ENCODE results near the gene CUX1.

The CUX1 gene

GRCh38 chr7:102120666-102121195, 303.3 kb downstream of the CUX1 start:
- peaks cover 7% of the 10 kb centered on the region; the same call in 1 of the 2 replicates for H4K20me1 ChIP-seq (ENCODE audit: control insufficient read depth, insufficient read depth, low read depth, low read length)
- peaks cover 8% of the 10 kb centered on the region for H3K79me2 ChIP-seq (ENCODE audit: control insufficient read depth, low read length)
- H3K9me2 ChIP-seq (replicated peaks; ENCODE audit: control insufficient read depth, low read length), result no peaks in the 10 kb centered on the region
- no peaks in the 10 kb centered on the region for H3K27me3 ChIP-seq (ENCODE audit: control insufficient read depth, low read length)
- H3K4me1 ChIP-seq (ENCODE audit: control insufficient read depth, low read length), result peaks cover 31% of the 10 kb centered on the region
- 0 out of 2 replicates have a peak, but pooled peaks cover 3% of the 10 kb centered on the region for H3F3A ChIP-seq (ENCODE audit: control insufficient read depth, insufficient read depth)
- H3K4me2 ChIP-seq (ENCODE audit: low read length), result no peak overlapping the region
- no peak overlapping the region for H3K4me3 ChIP-seq (ENCODE audit: low read length)
- no peak overlapping the region for H3K27ac ChIP-seq (ENCODE audit: low read depth, low read length)
- no peak for TF ChIP-seq EZH2phosphoT487 (IDR thresholded peaks at IDR 0.05; ENCODE audit: borderline replicate concordance, low read length)
- no peak for TF ChIP-seq CTCF (IDR thresholded peaks at IDR 0.05; ENCODE audit: low read depth, low read length, poor library complexity, severe bottlenecking)
- no peaks in the 10 kb centered on the region for H3K9me3 ChIP-seq (ENCODE audit: control insufficient read depth, insufficient read depth, low read length)
- peaks cover 82% of the 10 kb centered on the region for H3K36me3 ChIP-seq (ENCODE audit: control insufficient read depth, low read length)

- Histone ChIP-seq H3K27me3 (ENCODE audit: control insufficient read depth, low read length) (no peaks in the 10 kb centered on the region), H3K4me3 (ENCODE audit: low read length) (peak overlapping the region; percentile 26; the same call in 1 of the 2 replicates), H3K9me2 (replicated peaks; ENCODE audit: control insufficient read depth, low read length) (no peaks in the 10 kb centered on the region), H3K4me2 (ENCODE audit: low read length) (peak overlapping the region; percentile 42), H4K20me1 (ENCODE audit: control insufficient read depth, insufficient read depth, low read depth, low read length) (peaks cover 7% of the 10 kb centered on the region; the same call in 1 of the 2 replicates), H3F3A (ENCODE audit: control insufficient read depth, insufficient read depth) (0 out of 2 replicates have a peak, but pooled peaks cover 3% of the 10 kb centered on the region), H3K4me1 (ENCODE audit: control insufficient read depth, low read length) (peaks cover 31% of the 10 kb centered on the region), H3K9me3 (ENCODE audit: control insufficient read depth, insufficient read depth, low read length) (no peaks in the 10 kb centered on the region), H3K27ac (ENCODE audit: low read depth, low read length) (peak overlapping the region; percentile 4; the same call in 1 of the 2 replicates), H3K36me3 (ENCODE audit: control insufficient read depth, low read length) (peaks cover 77% of the 10 kb centered on the region), H3K79me2 (ENCODE audit: control insufficient read depth, low read length) (peaks cover 8% of the 10 kb centered on the region)
- TF ChIP-seq EZH2phosphoT487 (IDR thresholded peaks at IDR 0.05; ENCODE audit: borderline replicate concordance, low read length), result no peak
- no peak for TF ChIP-seq CTCF (IDR thresholded peaks at IDR 0.05; ENCODE audit: low read depth, low read length, poor library complexity, severe bottlenecking)
Observed at GRCh38 chr7:102122026-102122425, 304.6 kb downstream of the CUX1 start.

GRCh38 chr7:102125127-102125596, 307.7 kb downstream of the CUX1 start:
- H3K4me3 ChIP-seq (ENCODE audit: low read length), result no peak overlapping the region
- H3K9me3 ChIP-seq (ENCODE audit: control insufficient read depth, insufficient read depth, low read length), result no peaks in the 10 kb centered on the region
- H3F3A ChIP-seq (ENCODE audit: control insufficient read depth, insufficient read depth), result 0 out of 2 replicates have a peak, but pooled peaks cover 3% of the 10 kb centered on the region
- no peak for TF ChIP-seq CTCF (IDR thresholded peaks at IDR 0.05; ENCODE audit: low read depth, low read length, poor library complexity, severe bottlenecking)
- TF ChIP-seq EZH2phosphoT487 (IDR thresholded peaks at IDR 0.05; ENCODE audit: borderline replicate concordance, low read length), result no peak
- no peaks in the 10 kb centered on the region for H3K27me3 ChIP-seq (ENCODE audit: control insufficient read depth, low read length)
- peaks cover 7% of the 10 kb centered on the region; the same call in 1 of the 2 replicates for H4K20me1 ChIP-seq (ENCODE audit: control insufficient read depth, insufficient read depth, low read depth, low read length)
- peaks cover 22% of the 10 kb centered on the region for H3K4me1 ChIP-seq (ENCODE audit: control insufficient read depth, low read length)
- peaks cover 72% of the 10 kb centered on the region for H3K36me3 ChIP-seq (ENCODE audit: control insufficient read depth, low read length)
- H3K9me2 ChIP-seq (replicated peaks; ENCODE audit: control insufficient read depth, low read length), result no peaks in the 10 kb centered on the region
- H3K27ac ChIP-seq (ENCODE audit: low read depth, low read length), result no peak overlapping the region
- H3K4me2 ChIP-seq (ENCODE audit: low read length), result no peak overlapping the region
- peaks cover 8% of the 10 kb centered on the region for H3K79me2 ChIP-seq (ENCODE audit: control insufficient read depth, low read length)
